ENCODE results near the gene CRELD2. TPM values are rescaled to one million over a fixed set of nuclear protein-coding genes. Genes with fewer than 3 reads are reported as not detected.

Gene CRELD2
- total and polyA plus RNA-seq, 2 of the 4 experiments (the other 2 are of a cell fraction): 36.2 to 70.7 TPM

DNA sequence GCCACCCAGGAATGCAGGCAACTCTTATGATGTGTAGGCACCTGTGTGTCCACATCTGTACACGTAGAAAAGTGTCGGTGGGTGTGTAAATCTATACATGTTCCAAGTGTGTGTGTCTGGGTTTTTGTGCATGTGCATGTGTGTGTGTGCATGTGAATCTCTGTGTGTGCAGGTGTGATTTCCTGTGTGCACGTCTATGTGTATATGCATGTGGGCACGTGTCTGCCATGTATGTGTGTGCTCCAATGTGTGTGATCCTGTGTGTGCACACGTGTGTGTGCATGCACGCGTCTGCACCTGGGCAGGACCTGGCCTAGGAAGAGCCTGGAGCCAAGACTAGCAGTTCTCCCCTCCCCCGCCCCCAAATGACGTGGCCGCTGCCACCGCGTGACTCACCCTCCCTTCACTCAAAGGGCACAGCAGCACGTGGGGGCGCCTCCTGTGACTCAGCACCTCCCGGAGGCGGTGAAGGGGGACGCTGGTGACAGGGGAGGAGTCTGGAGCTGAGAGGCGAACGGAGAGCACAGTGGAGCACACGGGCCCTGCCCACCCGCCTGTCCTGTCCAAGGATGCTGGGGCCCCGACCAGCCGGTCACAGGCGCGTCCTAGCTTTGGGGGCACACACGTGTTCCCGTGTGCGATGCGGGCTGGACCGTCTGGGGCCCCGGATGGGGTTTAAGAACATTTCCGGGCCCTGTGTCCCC, 52.2 kb downstream of the CRELD2 start (continued):
- TF ChIP-seq FOS (IDR thresholded peaks at IDR 0.05; ENCODE audit: low read depth, low read length) (peak; percentile 100), RFX5 (IDR thresholded peaks at IDR 0.05; ENCODE audit: low read depth, low read length) (no peak), POLR2A (IDR thresholded peaks at IDR 0.05; ENCODE audit: low read depth, low read length) (peak; percentile 89)

DNA sequence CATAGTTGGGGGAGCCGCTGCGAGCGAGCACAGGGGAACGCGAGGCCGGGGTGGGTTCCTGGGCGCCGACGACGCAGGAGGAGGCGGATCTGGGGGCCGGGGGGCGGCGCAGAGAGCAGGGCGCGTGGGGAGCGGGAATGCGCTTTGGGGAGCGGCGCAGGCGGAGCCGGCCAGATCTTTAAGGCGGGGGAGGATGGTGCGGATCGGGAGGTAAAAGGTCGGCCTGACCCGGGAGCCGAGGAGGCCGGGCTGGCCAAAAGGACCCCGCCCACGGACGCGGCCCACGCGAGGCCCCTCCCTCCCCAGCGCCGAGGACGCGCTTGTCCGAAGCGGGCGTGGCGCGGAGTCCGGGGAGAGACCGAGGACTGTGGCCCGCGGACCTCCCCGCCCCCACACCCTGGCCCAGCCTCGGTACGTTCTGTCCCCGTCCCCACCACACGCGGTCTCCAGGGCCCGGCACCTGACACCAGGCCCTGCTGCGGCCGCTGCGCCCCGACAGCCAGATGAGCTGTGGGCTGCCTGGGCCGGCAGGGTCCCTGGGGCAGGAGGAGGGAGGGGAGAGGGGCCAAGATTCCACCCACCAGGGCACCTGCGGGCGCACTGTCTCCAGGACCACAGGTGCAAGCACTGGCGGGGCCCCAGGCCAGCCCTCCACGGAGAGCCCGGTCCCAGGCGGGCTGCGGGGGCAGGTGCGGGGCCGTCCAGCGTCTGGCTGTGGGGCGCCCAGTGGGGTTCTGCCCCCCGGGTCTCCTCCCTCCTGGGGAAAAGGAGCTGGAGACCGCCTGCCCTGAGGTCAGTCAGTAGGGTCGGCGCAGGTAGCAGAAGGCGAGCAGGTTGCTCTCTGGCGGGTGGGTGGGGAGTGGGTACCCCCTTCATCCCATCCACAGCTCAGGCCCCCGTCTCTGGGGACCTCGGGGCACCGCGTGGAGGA, 53.1 kb downstream of the CRELD2 start:
- Histone ChIP-seq H3K14ac (replicated peaks; ENCODE audit: low read depth, low read length) (peak overlapping the region; percentile 69), H2BK20ac (ENCODE audit: low read depth, low read length) (no peak overlapping the region), H3K56ac (ENCODE audit: extremely low read depth, insufficient read depth, low read length) (peak overlapping the region; percentile 38; the same call in 1 of the 2 replicates), H2BK5ac (ENCODE audit: low read depth, low read length, poor library complexity, severe bottlenecking) (peak overlapping the region; percentile 87), H4K5ac (ENCODE audit: low read depth, low read length) (peak overlapping the region; percentile 59; the same call in 1 of the 2 replicates), H3K27ac (ENCODE audit: insufficient read depth, low read length) (peak overlapping the region; percentile 77), H3K79me1 (ENCODE audit: low read depth in 1 of 2, low read length in 2 of 2) (peaks cover 12 to 22% of the 10 kb centered on the region in 2 experiments; a peak in 3 of 4 replicates), H3K4ac (ENCODE audit: low read depth, low read length) (peak overlapping the region; percentile 89), H4K20me1 (ENCODE audit: insufficient read depth, low read length) (peaks cover 1% of the 10 kb centered on the region; the same call in 1 of the 2 replicates), H4K8ac (ENCODE audit: low read depth in 2 of 2, low read length in 2 of 2) (peak overlapping the region; percentile 5 to 79; a peak in 3 of 4 replicates), H2BK15ac (ENCODE audit: low read depth, low read length) (no peak overlapping the region; the same call in 2 of the 3 replicates), H2AFZ (replicated peaks; ENCODE audit: low read length, poor library complexity) (peak overlapping the region; percentile 95), H3K9ac (ENCODE audit: low read depth, low read length) (peak overlapping the region; percentile 19), H3K4me1 (ENCODE audit: control insufficient read depth, insufficient read depth, low read length) (peaks cover 24% of the 10 kb centered on the region), H3K23ac (ENCODE audit: low read depth, low read length) (no peak overlapping the region), H2AK9ac (replicated peaks; ENCODE audit: low read depth, low read length, poor library complexity) (peak overlapping the region; percentile 96), H4K91ac (ENCODE audit: insufficient read depth, low read depth, low read length) (peak overlapping the region; percentile 88), H3K18ac (ENCODE audit: low read depth, low read length) (peak overlapping the region; percentile 9; the same call in 1 of the 2 replicates), H2BK120ac (ENCODE audit: low read depth, low read length) (peak overlapping the region; percentile 83), H3K4me2 (ENCODE audit: low read depth, low read length) (peak overlapping the region; percentile 47), H3K9me1 (ENCODE audit: insufficient read depth, low read length) (peaks cover 23% of the 10 kb centered on the region), H3K9me3 (ENCODE audit: control insufficient read depth, insufficient read depth, low read length) (no peaks in the 10 kb centered on the region), H3K27me3 (ENCODE audit: control insufficient read depth, insufficient read depth, low read length) (no peaks in the 10 kb centered on the region), H2AK5ac (ENCODE audit: low read depth, low read length) (peak overlapping the region; percentile 86), H3K4me3 (ENCODE audit: insufficient read depth, low read depth, low read length) (peak overlapping the region; percentile 28), H3K36me3 (ENCODE audit: control insufficient read depth, insufficient read depth, low read length) (no peaks in the 10 kb centered on the region)
- TF ChIP-seq, protein P1, sequence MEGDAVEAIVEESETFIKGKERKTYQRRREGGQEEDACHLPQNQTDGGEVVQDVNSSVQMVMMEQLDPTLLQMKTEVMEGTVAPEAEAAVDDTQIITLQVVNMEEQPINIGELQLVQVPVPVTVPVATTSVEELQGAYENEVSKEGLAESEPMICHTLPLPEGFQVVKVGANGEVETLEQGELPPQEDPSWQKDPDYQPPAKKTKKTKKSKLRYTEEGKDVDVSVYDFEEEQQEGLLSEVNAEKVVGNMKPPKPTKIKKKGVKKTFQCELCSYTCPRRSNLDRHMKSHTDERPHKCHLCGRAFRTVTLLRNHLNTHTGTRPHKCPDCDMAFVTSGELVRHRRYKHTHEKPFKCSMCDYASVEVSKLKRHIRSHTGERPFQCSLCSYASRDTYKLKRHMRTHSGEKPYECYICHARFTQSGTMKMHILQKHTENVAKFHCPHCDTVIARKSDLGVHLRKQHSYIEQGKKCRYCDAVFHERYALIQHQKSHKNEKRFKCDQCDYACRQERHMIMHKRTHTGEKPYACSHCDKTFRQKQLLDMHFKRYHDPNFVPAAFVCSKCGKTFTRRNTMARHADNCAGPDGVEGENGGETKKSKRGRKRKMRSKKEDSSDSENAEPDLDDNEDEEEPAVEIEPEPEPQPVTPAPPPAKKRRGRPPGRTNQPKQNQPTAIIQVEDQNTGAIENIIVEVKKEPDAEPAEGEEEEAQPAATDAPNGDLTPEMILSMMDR (conservative IDR thresholded peaks at IDR 0.05; ENCODE audit: low read depth, low read length): no peak
- no peak for TF ChIP-seq RFX5 (IDR thresholded peaks at IDR 0.05; ENCODE audit: low read depth, low read length)
- no peak; the same call in 1 of the 2 replicates for TF ChIP-seq MAZ (IDR thresholded peaks at IDR 0.05; ENCODE audit: borderline replicate concordance, low read depth, low read length)
- peak; percentile 65 for TF ChIP-seq POLR2A (IDR thresholded peaks at IDR 0.05; ENCODE audit: low read depth, low read length)
- DNase-seq (no peak), ATAC-seq (ENCODE audit: low read depth) (peak; percentile 75)
- POLR2A ChIA-PET (ENCODE audit: unreplicated experiment): no interaction called here
- CTCF ChIA-PET: interaction anchor here (0.5 kb wide), 1 partner anchor 269 kb away, joined by 3 read pairs; no protein-coding TSS in a partner anchor
- intact Hi-C loops (cut with micrococcal nuclease): loop anchor here (10.0 kb wide), 1 partner anchor 233 kb away; the partner anchor contains the start of gene SELENOO
- no TSS peak for BruUV-seq (replicated peaks)
- WGBS, 2 experiments (ENCODE audit: extremely low coverage in 2 of 2, insufficient read length in 1 of 2): 0% methylated on average over 33 of the region's 81 CpGs; no CpG with 5 or more reads in 1 of the 2 experiments
- dilution Hi-C loops (cut with HindIII; ENCODE audit: low sequenced_read_pairs, unreplicated experiment): no loop called here
- in situ Hi-C loops (cut with MboI; ENCODE audit: low sequenced_read_pairs): no loop called here

All from IMR-90 (cell line).